GM12878 (cell line): ENCODE data around the gene PHF3. TPM values are rescaled to one million over a fixed set of nuclear protein-coding genes. Genes with fewer than 3 reads are reported as not detected.

Experiments used
- ATAC-seq: fragments of 200-7000 bp; cut with Tn5 transposase; 3 replicates; pipeline ENCODE4 v1.9.1; 2020; ENCODE audit warnings: mild to moderate bottlenecking, moderate library complexity
- BruUV-seq: library from RNA; stranded (reverse); fragments of 400-500 nt; replicated peaks from 2 replicates; lab custom pipeline; 2021; lab: Mats Ljungman, UMichigan
- CTCF ChIA-PET: fragments of 300-600 bp; sonication (Branson Sonifier 250); formaldehyde crosslinking; extraction: SDS; loops from one replicate; lab custom pipeline; 2021; ENCODE audit warnings: inconsistent platforms; lab: Yijun Ruan, JAX
- POLR2A ChIA-PET: fragments of 350-600 bp; formaldehyde crosslinking; extraction: SDS; loops from one replicate; lab custom pipeline; 2021; ENCODE audit warnings: inconsistent platforms; lab: Charles Lee
- RAD21 ChIA-PET: fragments of 300-600 bp; sonication (Branson Sonifier 250); formaldehyde crosslinking; loops from one replicate; lab custom pipeline; 2023; ENCODE audit warnings: antibody characterized with exemption; ENCODE audit not compliant: unreplicated experiment; lab: Charles Lee
- SMC1A ChIA-PET: fragments of 300-600 bp; sonication (Branson Sonifier 250); formaldehyde crosslinking; loops from one replicate; lab custom pipeline; 2023; ENCODE audit not compliant: unreplicated experiment, uncharacterized antibody; lab: Charles Lee
- DNase-seq: peaks from one replicate; pipeline ENCODE4 v3.0.0-alpha.2; 2011; ENCODE audit warnings: low read depth, low spot score
- FAIRE-seq: peaks from 3 replicates; lab custom pipeline; 2011; peaks lifted over from hg19 to GRCh38; lab: Jason Lieb, UNC
- H2AFZ ChIP-seq: 2 replicates; pipeline ENCODE4 v1.6.0; 2011; ENCODE audit warnings: low read depth, low read length, control low read depth; ENCODE audit not compliant: control insufficient read depth
- H3K27ac ChIP-seq: 2 replicates; pipeline ENCODE4 v1.5.1; 2011; ENCODE audit warnings: control low read depth; ENCODE audit not compliant: control insufficient read depth, insufficient read depth
- H3K27me3 ChIP-seq, 2 experiments: replicated peaks in 1 of 2; 2 replicates each; pipeline versions ENCODE4 v1.6.0 to v1.6.1; 2011; ENCODE audit warnings: low read length in 1 of 2; ENCODE audit not compliant: control insufficient read depth in 2 of 2, insufficient read depth in 2 of 2
- H3K36me3 ChIP-seq, 2 experiments: 2 replicates each; pipeline ENCODE4 v1.5.1; 2011; ENCODE audit warnings: low read length in 1 of 2; ENCODE audit not compliant: control insufficient read depth in 2 of 2, insufficient read depth in 2 of 2
- H3K4me1 ChIP-seq: 2 replicates; pipeline ENCODE4 v1.6.1; 2011; ENCODE audit warnings: mild to moderate bottlenecking, low read length, moderate library complexity, mixed read lengths; ENCODE audit not compliant: control insufficient read depth, insufficient read depth
- H3K4me2 ChIP-seq: 2 replicates; pipeline ENCODE4 v1.6.0; 2011; ENCODE audit warnings: control low read depth; ENCODE audit not compliant: control insufficient read depth, insufficient read depth
- H3K4me3 ChIP-seq: fragments of 200-600 bp; sonication (generic); 2 replicates; pipeline ENCODE4 v1.5.1; 2016
- H3K79me2 ChIP-seq: 2 replicates; pipeline ENCODE4 v1.6.0; 2011; ENCODE audit warnings: low read length; ENCODE audit not compliant: control insufficient read depth, insufficient read depth
- H3K9ac ChIP-seq: 2 replicates; pipeline ENCODE4 v1.8.0; 2011; ENCODE audit warnings: low read length, control low read depth, mixed read lengths; ENCODE audit not compliant: control insufficient read depth, insufficient read depth
- H3K9me3 ChIP-seq: replicated peaks from 3 replicates; pipeline ENCODE4 v1.5.1; 2011; ENCODE audit warnings: mild to moderate bottlenecking, low read length; ENCODE audit not compliant: control insufficient read depth, insufficient read depth
- H4K20me1 ChIP-seq: 2 replicates; pipeline ENCODE4 v1.6.0; 2011; ENCODE audit not compliant: control insufficient read depth, insufficient read depth
- CBX5 ChIP-seq: sonication (generic); IDR thresholded peaks from 2 replicates; pipeline ENCODE4 v1.6.1; 2016; ENCODE audit warnings: low read depth, moderate library complexity, mild to moderate bottlenecking, inconsistent platforms
- ETV6 ChIP-seq, 2 experiments: fragments of 450-650 bp in 1 of 2; IDR thresholded peaks in 1 of 2; conservative IDR thresholded peaks in 1 of 2; 2 replicates each; pipeline ENCODE4 v1.6.1; 2014; ENCODE audit warnings: antibody characterized with exemption in 1 of 2, borderline replicate concordance in 1 of 2, low read depth in 1 of 2, mild to moderate bottlenecking in 1 of 2, moderate library complexity in 1 of 2
- NR2F1 ChIP-seq: fragments of 450-650 bp; conservative IDR thresholded peaks from 2 replicates; pipeline ENCODE4 v1.6.1; 2017; ENCODE audit warnings: mild to moderate bottlenecking
- POLR2AphosphoS5 ChIP-seq: IDR thresholded peaks from 2 replicates; pipeline ENCODE4 v1.6.1; 2011; ENCODE audit warnings: mild to moderate bottlenecking, low read length, inconsistent platforms
- SUZ12 ChIP-seq: fragments of 200-600 bp; sonication (generic); IDR thresholded peaks from one replicate; pipeline ENCODE4 v1.6.1; 2018; ENCODE audit warnings: antibody characterized with exemption, mild to moderate bottlenecking; ENCODE audit not compliant: unreplicated experiment
- TCF12 ChIP-seq: IDR thresholded peaks from 2 replicates; pipeline ENCODE4 v1.6.1; 2011; ENCODE audit warnings: low read depth, mild to moderate bottlenecking, low read length
- ZNF217 ChIP-seq: fragments of 450-650 bp; IDR thresholded peaks from 2 replicates; pipeline ENCODE4 v1.6.1; 2017; ENCODE audit warnings: antibody characterized with exemption, mild to moderate bottlenecking
- in situ Hi-C: fragments of 300-500 bp; cut with MboI; formaldehyde crosslinking; loops from 9 replicates; pipeline ENCODE4 v1.14.3; 2018; ENCODE audit warnings: mixed read lengths
- intact Hi-C: fragments of 100-400 bp; cut with micrococcal nuclease; formaldehyde crosslinking; loops from one replicate; pipeline ENCODE4 v1.14.2; 2022; ENCODE audit not compliant: unreplicated experiment
- polyA plus RNA-seq, 11 experiments: library from polyadenylated mRNA; depleted of rRNA in 4 of 11; unstranded in 6 of 11; stranded (reverse) in 5 of 11; fragments of >200 nt; fragmentation: Nextera tagmentation in 4 of 11; fragmentation: Illumina TruSeq in 1 of 11; extraction: Ambion mirVana in 4 of 11; extraction: Trizol in 1 of 11; gene quantifications; 1 replicate in 1 of 11; 2 replicates in 10 of 11; pipeline versions ENCODE4 v1.2.1 to v1.2.3, GENCODE V29; 2011 to 2016; ENCODE audit warnings: inconsistent platforms in 2 of 11, missing spikeins in 2 of 11, low read depth in 1 of 11
- total RNA-seq, 4 experiments: library from RNA; depleted of rRNA in 3 of 4; stranded (reverse); fragments of >200 nt in 3 of 4; fragmentation: Illumina TruSeq in 1 of 4; extraction: Trizol in 1 of 4; gene quantifications; 2 replicates each; pipeline versions ENCODE4 v1.2.1 to v1.2.3, GENCODE V29; 2013 to 2021
- TF ChIP-seq, protein P1 (sequence below): fragments of 450-650 bp; formaldehyde crosslinking; IDR thresholded peaks from 2 replicates; pipeline ENCODE4 v1.4.0; 2020; ENCODE audit warnings: mild to moderate bottlenecking, moderate library complexity
- TF ChIP-seq, protein P2 (sequence below): fragments of 450-650 bp; IDR thresholded peaks from 2 replicates; pipeline ENCODE4 v1.6.1; 2017; ENCODE audit warnings: mild to moderate bottlenecking, moderate library complexity
- TF ChIP-seq, protein P3 (sequence below): IDR thresholded peaks from 2 replicates; pipeline ENCODE4 v1.6.1; 2011; ENCODE audit warnings: low read depth, mild to moderate bottlenecking, low read length, moderate library complexity, borderline replicate concordance; ENCODE audit errors: extremely low read depth
- TF ChIP-seq, protein P4 (sequence below): IDR thresholded peaks from 2 replicates; pipeline ENCODE4 v1.6.1; 2011; ENCODE audit warnings: borderline replicate concordance, low read depth, mild to moderate bottlenecking, moderate library complexity, mixed read lengths, low read length; ENCODE audit not compliant: insufficient read depth; ENCODE audit errors: extremely low read length

The PHF3 gene
- total and polyA plus RNA-seq, 10 of the 15 experiments (the other 5 are each of a cell fraction or from before 2014, with no cell fraction given): 8.3 to 61.5 (median 26.6) TPM

DNA sequence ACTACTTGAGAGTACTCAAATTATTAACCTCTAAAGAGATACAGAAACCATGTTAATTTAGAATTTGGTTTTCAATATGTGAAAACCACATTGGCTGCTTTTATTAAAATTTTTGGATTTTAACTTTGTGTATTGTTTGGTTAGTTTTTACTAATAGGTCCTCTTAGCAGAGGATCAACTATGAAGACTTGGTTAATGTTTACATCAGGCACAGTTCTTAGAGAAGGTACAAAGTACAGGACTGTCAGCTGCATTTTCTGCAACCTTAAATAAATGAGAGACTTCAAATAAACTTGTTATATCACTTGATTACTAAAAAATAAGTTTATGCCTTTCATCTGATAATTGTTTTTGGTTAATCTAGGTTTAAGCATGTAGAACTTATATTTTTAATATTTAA is 89.1 kb downstream of the PHF3 start:
- Histone ChIP-seq H3K4me2 (no peak overlapping the region), H3K9me3 (no peaks in the 10 kb centered on the region), H3K9ac (no peak overlapping the region), H3K4me1 (no peaks in the 10 kb centered on the region), H3K4me3 (no peak overlapping the region), H2AFZ (no peak overlapping the region), H3K36me3 (no peaks in the 10 kb centered on the region), H3K79me2 (no peaks in the 10 kb centered on the region), H4K20me1 (no peaks in the 10 kb centered on the region), H3K27ac (no peak overlapping the region), H3K27me3 (no peaks in the 10 kb centered on the region)
- CTCF ChIA-PET: interaction anchor here (1.2 to 1.6 kb wide), 2 partner anchors 15 to 17 kb away, joined by 3 read pairs; no protein-coding TSS in a partner anchor
- FAIRE-seq (no peak), DNase-seq (no peak), ATAC-seq (no peak)
- RAD21 ChIA-PET: interaction anchor here (0.9 to 2.4 kb wide), 2 partner anchors 126 to 372 kb away, joined by 3 to 8 read pairs; no protein-coding TSS in a partner anchor
- in situ Hi-C loops (no loop called here), intact Hi-C loops (no loop called here)
- POLR2A ChIA-PET: interaction anchor here (0.5 kb wide), 1 partner anchor 371 kb away, joined by 4 read pairs; no protein-coding TSS in a partner anchor
- BruUV-seq: no TSS peak
- SMC1A ChIA-PET: interaction anchor here (0.6 to 0.8 kb wide), 2 partner anchors 14 to 127 kb away, joined by 3 read pairs; no protein-coding TSS in a partner anchor
- TF ChIP-seq, protein P1, sequence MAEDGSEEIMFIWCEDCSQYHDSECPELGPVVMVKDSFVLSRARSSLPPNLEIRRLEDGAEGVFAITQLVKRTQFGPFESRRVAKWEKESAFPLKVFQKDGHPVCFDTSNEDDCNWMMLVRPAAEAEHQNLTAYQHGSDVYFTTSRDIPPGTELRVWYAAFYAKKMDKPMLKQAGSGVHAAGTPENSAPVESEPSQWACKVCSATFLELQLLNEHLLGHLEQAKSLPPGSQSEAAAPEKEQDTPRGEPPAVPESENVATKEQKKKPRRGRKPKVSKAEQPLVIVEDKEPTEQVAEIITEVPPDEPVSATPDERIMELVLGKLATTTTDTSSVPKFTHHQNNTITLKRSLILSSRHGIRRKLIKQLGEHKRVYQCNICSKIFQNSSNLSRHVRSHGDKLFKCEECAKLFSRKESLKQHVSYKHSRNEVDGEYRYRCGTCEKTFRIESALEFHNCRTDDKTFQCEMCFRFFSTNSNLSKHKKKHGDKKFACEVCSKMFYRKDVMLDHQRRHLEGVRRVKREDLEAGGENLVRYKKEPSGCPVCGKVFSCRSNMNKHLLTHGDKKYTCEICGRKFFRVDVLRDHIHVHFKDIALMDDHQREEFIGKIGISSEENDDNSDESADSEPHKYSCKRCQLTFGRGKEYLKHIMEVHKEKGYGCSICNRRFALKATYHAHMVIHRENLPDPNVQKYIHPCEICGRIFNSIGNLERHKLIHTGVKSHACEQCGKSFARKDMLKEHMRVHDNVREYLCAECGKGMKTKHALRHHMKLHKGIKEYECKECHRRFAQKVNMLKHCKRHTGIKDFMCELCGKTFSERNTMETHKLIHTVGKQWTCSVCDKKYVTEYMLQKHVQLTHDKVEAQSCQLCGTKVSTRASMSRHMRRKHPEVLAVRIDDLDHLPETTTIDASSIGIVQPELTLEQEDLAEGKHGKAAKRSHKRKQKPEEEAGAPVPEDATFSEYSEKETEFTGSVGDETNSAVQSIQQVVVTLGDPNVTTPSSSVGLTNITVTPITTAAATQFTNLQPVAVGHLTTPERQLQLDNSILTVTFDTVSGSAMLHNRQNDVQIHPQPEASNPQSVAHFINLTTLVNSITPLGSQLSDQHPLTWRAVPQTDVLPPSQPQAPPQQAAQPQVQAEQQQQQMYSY (CRISPR knock-in tag): no peak
- no peak for TF ChIP-seq NR2F1
- TF ChIP-seq, protein P2, sequence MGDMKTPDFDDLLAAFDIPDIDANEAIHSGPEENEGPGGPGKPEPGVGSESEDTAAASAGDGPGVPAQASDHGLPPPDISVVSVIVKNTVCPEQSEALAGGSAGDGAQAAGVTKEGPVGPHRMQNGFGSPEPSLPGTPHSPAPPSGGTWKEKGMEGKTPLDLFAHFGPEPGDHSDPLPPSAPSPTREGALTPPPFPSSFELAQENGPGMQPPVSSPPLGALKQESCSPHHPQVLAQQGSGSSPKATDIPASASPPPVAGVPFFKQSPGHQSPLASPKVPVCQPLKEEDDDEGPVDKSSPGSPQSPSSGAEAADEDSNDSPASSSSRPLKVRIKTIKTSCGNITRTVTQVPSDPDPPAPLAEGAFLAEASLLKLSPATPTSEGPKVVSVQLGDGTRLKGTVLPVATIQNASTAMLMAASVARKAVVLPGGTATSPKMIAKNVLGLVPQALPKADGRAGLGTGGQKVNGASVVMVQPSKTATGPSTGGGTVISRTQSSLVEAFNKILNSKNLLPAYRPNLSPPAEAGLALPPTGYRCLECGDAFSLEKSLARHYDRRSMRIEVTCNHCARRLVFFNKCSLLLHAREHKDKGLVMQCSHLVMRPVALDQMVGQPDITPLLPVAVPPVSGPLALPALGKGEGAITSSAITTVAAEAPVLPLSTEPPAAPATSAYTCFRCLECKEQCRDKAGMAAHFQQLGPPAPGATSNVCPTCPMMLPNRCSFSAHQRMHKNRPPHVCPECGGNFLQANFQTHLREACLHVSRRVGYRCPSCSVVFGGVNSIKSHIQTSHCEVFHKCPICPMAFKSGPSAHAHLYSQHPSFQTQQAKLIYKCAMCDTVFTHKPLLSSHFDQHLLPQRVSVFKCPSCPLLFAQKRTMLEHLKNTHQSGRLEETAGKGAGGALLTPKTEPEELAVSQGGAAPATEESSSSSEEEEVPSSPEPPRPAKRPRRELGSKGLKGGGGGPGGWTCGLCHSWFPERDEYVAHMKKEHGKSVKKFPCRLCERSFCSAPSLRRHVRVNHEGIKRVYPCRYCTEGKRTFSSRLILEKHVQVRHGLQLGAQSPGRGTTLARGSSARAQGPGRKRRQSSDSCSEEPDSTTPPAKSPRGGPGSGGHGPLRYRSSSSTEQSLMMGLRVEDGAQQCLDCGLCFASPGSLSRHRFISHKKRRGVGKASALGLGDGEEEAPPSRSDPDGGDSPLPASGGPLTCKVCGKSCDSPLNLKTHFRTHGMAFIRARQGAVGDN: no peak
- TF ChIP-seq, protein P3, sequence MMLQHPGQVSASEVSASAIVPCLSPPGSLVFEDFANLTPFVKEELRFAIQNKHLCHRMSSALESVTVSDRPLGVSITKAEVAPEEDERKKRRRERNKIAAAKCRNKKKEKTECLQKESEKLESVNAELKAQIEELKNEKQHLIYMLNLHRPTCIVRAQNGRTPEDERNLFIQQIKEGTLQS: no peak
- TF ChIP-seq ETV6 (conservative IDR thresholded peaks at IDR 0.05 in 1 of 2, IDR thresholded peaks at IDR 0.05 in 1 of 2; ENCODE audit: borderline replicate concordance in 1 of 2, low read depth in 1 of 2): no peak
- no peak for TF ChIP-seq TCF12
- no peak for TF ChIP-seq ZNF217
- TF ChIP-seq CBX5: no peak
- TF ChIP-seq, protein P4, sequence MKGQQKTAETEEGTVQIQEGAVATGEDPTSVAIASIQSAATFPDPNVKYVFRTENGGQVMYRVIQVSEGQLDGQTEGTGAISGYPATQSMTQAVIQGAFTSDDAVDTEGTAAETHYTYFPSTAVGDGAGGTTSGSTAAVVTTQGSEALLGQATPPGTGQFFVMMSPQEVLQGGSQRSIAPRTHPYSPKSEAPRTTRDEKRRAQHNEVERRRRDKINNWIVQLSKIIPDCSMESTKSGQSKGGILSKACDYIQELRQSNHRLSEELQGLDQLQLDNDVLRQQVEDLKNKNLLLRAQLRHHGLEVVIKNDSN: no peak
- TF ChIP-seq POLR2AphosphoS5: no peak
- no peak for TF ChIP-seq SUZ12
